ENCODE results near the gene GEMIN8. TPM values are rescaled to one million over a fixed set of nuclear protein-coding genes. Genes with fewer than 3 reads are reported as not detected.

The GEMIN8 gene
- total RNA-seq, 4 donors from 2014 or later: 8.8 to 26.7 (median 21.1) TPM

DNA sequence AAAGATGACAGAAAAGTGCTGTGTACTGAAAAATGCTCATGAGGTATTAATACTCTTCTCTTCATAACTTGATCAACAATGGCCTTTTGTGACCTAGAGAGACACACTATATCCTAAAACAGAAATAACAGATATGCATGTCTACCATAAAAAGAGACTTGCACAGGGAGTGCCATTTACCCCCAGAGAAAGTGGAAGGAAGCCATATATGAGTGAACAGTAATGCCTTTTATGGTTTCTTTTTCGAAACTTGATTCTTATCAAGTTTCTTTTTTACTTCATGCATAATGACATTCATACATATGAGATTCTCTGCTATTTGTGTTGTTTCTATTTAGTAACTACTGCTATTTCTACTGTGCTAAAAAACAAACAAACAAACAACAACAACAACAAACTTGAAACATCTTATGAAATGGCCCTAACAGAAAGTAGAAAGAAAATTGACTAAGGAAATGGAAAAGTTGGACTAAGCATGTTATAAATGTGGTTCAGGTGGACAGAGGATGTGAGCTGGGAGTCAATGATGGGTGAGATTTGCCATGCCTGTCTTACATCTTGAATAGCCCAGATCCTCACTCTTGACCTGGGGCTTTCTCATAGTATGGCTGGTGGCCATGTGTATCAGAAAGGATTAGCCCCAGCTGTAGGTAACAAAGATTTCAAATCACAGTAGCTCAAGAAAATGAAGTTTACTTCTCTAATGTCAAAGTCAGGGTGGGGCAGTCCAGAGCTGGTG lies 43.8 kb downstream of the GEMIN8 start:
- no peak for DNase-seq (ENCODE audit: low spot score)
- no peak for ATAC-seq (ENCODE audit: low FRiP score)
- TF ChIP-seq, protein P1, sequence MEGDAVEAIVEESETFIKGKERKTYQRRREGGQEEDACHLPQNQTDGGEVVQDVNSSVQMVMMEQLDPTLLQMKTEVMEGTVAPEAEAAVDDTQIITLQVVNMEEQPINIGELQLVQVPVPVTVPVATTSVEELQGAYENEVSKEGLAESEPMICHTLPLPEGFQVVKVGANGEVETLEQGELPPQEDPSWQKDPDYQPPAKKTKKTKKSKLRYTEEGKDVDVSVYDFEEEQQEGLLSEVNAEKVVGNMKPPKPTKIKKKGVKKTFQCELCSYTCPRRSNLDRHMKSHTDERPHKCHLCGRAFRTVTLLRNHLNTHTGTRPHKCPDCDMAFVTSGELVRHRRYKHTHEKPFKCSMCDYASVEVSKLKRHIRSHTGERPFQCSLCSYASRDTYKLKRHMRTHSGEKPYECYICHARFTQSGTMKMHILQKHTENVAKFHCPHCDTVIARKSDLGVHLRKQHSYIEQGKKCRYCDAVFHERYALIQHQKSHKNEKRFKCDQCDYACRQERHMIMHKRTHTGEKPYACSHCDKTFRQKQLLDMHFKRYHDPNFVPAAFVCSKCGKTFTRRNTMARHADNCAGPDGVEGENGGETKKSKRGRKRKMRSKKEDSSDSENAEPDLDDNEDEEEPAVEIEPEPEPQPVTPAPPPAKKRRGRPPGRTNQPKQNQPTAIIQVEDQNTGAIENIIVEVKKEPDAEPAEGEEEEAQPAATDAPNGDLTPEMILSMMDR (IDR thresholded peaks at IDR 0.05): no peak

DNA sequence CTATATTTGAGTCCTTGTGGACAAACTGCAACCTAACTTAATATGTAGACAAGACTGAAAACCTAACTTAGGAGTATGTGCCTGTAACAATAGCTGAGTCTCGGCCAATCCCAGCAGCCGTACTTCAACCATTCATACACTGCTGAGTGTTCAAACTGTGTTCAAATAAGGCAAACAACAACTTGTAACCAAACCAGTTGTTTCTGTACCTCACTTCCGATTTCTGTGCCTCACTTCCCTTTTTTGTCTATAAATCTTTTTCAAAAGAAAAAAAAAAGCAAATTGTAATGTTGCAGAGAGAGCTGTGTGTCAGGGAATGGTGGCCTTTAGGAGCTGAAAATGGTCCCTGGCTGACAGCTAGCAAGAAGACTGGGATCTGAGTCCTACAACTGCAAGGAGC lies 46.0 kb downstream of the GEMIN8 start:
- no peak for ATAC-seq (ENCODE audit: low FRiP score)
- TF ChIP-seq, protein P1 (IDR thresholded peaks at IDR 0.05): no peak
- DNase-seq (ENCODE audit: low spot score): no peak

DNA sequence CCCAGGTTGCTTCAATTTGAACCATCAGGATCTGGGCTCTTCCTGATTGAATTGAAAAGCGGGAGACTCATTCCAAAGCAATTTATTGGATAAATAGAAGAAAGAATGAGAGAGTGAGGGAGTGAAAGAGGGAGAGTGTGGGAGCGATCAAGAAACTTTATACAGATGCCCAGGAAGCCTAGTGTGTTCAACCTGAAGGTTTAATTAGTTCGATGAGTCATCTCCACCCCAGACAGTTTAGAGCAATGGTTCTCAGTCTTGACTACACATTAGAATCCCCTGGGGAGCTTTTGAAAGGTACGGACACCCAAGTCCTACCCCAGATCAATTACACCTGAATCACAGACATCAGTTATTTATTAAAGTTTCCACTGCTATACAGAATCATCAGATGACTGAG lies 61.5 kb downstream of the GEMIN8 start:
- no peak for DNase-seq (ENCODE audit: low spot score)
- ATAC-seq (ENCODE audit: low FRiP score): no peak
- TF ChIP-seq, protein P1 (IDR thresholded peaks at IDR 0.05): no peak

DNA sequence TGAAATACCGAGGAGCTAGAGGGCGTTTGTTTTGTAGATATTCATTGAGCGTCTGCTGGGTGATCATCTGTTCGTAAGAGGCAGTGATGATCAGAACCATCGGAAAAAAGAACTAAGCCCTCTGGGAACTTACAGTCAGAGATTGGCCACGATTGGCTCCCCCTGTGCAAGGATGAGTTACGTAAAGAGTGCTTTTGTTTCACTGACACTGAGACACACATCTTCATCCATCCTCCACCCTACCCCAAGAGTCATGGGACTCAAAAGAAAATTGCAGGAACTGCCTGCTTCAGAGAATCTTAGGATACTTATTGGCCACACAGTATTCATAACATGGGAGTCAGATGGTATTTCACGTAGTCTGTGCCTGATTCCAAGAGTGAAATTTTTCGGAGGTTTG lies 62.1 kb downstream of the GEMIN8 start:
- TF ChIP-seq, protein P1 (IDR thresholded peaks at IDR 0.05): no peak

DNA sequence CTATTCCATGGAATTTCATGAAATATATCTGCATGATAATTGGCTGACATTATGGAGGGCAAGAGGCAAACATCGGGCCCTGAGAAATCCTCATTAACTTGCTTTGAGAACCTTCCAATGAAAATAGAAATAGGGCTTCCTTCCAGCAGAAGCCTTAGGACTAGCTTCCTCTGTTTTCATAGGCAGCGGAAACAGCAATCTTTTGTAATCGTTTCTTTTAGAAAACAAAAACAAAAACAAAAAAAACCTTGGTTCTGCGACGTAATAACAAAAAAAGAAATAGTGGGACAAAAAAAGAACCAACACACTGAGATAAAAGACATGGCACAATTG lies 62.9 kb downstream of the GEMIN8 start:
- TF ChIP-seq, protein P1 (IDR thresholded peaks at IDR 0.05): no peak
- no peak for ATAC-seq (ENCODE audit: low FRiP score)
- DNase-seq (ENCODE audit: low spot score): no peak

More for the DNA sequence above, 62.1 kb downstream of the GEMIN8 start:
- DNase-seq (ENCODE audit: low spot score) (no peak), ATAC-seq (ENCODE audit: low FRiP score) (no peak)

DNA sequence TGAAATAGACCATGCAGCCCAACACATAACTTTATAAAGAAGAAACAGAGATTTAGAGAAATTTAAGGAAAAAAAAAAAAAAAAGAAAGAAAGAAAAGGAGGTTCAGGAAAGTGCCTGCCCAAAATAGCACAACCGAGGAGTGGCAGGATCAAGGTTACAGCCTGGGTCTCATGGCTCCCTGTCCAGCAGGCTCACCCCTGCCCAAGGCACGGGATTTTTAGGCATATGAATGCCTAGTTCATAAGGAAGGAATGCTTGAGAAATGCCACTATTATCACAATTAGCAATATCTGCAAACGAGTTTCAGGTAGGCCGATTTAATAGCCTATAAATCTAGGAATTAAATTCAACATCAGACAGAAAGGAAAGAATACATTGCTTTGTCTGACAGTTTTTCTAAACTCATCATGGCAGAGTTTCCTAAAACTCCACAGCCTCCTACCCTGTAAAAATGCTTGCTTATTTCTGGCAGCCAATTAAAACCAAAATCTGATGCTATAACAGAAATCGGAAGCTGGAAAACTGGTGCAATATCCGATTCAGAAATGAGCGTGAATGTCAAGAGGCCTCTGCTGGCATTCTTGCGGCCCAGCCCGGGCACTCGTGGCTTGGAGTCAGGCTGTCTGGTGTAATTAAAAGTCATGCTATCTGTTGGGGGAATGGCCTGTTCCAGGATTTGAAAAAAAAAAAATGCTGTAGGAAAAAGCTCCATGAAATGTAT lies 63.5 kb downstream of the GEMIN8 start:
- TF ChIP-seq, protein P1 (IDR thresholded peaks at IDR 0.05): no peak
- ATAC-seq (ENCODE audit: low FRiP score) (no peak), DNase-seq (ENCODE audit: low spot score) (no peak)

DNA sequence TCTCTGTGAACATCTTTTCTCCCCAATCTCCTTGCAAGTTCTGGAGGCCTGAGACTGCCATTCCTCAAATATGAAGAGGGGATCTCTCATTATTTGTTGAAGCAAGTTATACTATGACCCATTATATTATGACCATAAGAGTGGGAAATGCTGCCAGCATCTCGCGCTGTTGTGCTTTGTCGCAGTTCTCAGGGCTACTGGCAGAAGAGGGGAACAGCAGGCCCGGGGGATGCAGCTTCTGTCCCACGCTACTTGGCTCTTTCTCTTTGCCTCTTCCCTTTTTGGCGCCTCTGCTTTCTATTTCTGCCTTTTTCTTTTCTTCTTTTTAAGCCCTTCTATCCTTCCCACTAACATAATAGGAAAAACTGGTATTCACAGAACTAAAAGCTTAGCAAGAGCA lies 64.2 kb downstream of the GEMIN8 start:
- ATAC-seq (ENCODE audit: low FRiP score): no peak
- no peak for DNase-seq (ENCODE audit: low spot score)
- TF ChIP-seq, protein P1 (IDR thresholded peaks at IDR 0.05): no peak

Measured in omental fat pad (tissue), 4 donors.